GM18907 (cell line): ENCODE measurements around the gene PCDHGA8.
"Not testable (repeated sequence)": the region's sequence is repeated elsewhere in the genome, so short reads cannot be mapped to it uniquely, and the experiment has no call there.

Experiments
- ATAC-seq: cut with Tn5 transposase; IDR thresholded peaks from one replicate; pipeline ENCODE4 v1.9.1; 2021; ENCODE audit warnings: mild to moderate bottlenecking, moderate library complexity; ENCODE audit not compliant: unreplicated experiment

PCDHGA8 gene

DNA sequence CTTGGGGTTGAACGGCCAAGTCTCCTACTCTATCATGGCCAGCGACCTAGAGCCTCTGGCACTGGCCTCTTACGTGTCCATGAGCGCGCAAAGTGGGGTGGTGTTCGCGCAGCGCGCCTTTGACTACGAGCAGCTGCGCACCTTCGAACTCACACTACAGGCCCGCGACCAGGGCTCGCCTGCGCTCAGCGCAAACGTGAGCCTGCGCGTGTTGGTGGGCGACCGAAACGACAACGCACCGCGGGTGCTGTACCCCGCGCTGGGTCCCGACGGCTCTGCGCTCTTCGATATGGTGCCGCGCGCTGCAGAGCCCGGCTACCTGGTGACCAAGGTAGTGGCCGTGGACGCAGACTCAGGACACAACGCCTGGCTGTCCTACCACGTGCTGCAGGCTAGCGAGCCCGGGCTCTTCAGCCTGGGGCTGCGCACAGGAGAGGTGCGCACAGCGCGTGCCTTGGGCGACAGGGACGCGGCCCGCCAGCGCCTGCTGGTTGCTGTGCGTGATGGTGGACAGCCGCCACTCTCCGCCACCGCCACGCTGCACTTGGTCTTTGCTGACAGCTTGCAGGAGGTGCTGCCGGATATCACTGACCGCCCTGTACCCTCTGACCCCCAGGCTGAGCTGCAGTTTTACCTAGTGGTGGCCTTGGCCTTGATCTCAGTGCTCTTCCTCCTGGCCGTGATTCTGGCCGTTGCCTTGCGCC is 7.3 kb downstream of the PCDHGA8 start:
- ATAC-seq = no peak

DNA sequence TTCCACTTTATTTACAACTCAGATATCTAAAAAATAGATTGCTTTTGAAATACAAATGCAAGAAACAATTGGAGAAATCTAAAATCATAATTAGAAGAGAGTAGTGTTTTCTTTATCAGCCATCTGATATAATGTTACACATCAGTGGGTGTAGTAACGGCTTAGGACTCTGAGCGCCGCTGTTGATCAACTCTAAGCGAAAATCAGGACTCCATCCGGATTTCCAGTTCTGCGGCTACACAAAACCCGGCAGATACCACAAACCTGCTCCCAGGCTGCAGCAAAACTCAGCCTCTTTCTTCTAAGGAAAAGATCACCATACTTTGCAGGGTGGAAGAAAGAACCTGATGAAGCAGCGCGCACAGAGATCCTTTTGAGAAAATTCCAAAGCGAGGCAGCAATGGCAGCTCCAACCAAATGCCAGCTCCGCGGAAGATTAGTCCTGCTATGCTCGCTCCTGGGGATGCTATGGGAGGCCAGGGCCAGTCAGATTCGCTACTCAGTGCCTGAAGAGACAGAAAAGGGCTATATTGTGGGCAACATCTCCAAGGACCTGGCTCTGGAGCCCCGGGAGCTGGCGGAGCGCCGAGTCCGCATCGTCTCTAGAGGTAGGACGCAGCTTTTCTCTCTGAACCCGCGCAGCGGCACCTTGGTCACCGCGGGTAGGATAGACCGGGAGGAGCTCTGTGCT is 10.3 kb downstream of the PCDHGA8 start, which contains the start of gene PCDHGA9:
PCDHGA9 (plus strand) TSS at position 226 of the 691 bp plus-strand sequence; CDS start at position 401, 175 bp downstream.
- no peak for ATAC-seq

DNA sequence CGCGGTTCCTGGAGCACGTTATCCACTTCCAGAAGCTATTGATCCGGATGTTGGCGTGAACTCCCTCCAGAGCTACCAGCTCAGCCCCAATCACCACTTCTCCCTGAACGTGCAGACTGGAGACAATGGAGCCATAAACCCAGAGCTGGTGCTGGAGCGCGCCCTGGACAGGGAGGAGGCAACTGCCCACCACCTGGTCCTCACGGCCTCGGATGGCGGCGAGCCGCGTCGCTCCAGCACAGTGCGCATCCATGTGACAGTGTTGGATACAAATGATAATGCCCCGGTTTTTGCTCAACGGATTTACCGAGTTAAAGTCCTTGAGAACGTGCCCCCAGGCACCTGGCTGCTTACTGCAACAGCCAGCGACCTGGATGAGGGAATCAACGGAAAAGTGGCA is 11.0 kb downstream of the PCDHGA8 start:
- no peak for ATAC-seq

DNA sequence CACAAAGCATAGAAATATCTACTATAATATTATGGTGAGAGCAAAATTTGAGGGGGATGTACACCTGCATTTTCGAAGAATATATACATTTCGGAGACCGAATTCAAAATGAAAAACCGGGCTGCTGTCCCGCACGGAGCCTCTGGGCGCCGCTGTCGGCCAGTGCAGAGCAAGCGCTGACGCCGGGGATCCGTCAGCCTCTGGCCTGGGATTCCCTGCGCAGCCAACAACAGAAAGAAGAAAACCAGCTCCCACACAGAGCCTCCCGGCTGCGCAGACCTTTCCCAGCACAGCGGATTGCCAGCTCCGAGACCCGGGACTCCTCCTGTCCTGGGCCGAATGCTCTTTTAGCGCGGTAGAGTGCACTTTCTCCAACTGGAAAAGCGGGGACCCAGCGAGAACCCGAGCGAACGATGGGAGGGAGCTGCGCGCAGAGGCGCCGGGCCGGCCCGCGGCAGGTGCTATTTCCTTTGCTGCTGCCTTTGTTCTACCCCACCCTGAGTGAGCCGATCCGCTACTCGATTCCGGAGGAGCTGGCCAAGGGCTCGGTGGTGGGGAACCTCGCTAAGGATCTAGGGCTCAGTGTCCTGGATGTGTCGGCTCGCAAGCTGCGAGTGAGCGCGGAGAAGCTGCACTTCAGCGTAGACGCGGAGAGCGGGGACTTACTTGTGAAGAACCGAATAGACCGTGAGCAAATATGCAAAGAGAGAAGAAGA is 15.5 kb downstream of the PCDHGA8 start, which contains the start of gene PCDHGB6:
PCDHGB6 (plus strand) TSS at position 232 of the 716 bp plus-strand sequence; CDS start at position 414, 182 bp downstream.
- peak; percentile 67 for ATAC-seq

DNA sequence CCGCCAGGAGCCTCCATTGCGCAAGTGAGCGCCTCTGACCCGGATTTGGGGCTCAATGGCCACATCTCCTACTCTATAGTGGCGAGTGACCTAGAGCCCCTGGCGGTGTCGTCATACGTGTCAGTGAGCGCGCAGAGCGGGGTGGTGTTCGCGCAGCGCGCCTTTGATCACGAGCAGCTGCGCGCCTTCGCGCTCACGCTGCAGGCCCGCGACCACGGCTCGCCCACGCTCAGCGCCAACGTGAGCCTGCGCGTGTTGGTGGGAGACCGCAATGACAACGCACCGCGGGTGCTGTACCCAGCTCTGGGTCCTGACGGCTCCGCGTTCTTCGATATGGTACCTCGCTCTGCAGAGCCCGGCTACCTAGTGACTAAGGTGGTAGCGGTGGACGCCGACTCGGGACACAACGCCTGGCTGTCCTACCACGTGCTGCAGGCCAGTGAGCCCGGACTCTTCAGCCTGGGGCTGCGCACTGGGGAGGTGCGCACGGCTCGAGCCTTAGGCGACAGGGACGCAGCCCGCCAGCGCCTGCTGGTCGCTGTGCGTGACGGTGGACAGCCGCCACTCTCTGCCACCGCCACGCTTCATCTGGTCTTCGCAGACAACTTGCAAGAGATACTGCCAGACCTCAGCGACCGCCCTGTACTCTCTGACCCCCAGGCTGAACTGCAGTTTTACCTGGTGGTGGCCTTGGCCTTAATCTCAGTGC is 17.3 kb downstream of the PCDHGA8 start:
- ATAC-seq = no peak

DNA sequence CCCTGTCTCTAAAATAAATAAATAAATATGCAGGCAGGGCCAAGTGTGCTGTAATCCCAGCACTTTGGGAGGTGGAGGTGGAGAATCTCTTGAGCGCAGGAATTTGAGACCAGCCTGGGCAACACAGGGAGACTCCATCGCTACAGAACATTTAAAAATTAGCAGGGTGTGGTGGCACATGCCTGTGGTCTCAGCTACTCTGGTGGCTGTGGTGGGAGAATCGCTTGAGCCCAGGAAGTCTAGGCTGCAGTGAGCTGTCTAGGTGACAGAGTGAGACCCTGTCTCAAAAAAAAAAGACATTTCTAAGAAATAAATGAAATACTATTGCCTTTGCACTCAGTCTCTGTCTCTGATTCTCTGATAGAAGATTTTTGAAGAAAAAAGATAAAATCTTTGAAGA is 19.1 kb downstream of the PCDHGA8 start:
- no peak for ATAC-seq

DNA sequence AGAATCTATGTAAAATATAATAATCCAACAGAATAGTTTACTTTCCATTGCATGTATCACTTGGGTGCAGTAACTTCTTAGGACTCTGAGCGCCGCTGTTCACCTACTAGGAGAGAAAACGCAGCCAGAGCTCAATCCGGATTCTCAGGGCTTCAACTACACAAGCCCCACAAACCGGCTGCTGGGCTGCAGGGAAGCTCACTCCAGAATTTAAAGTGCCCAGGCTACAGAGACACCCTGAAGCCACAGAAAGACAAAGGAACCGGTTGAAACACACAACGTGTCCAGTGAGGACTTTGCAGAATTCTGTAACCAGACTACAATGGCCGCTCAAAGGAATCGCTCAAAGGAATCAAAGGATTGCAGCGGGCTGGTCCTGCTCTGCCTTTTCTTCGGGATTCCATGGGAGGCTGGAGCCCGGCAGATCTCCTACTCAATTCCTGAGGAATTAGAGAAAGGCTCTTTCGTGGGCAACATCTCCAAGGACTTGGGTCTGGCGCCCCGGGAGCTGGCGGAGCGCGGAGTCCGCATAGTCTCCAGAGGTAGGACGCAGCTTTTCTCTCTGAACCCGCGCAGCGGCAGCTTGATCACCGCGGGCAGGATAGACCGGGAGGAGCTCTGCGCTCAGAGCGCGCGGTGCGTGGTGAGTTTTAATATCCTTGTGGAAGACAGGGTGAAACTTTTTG is 20.6 kb downstream of the PCDHGA8 start, which contains the start of gene PCDHGA10:
PCDHGA10 (plus strand) TSS at position 134 of the 686 bp plus-strand sequence; CDS start at position 323, 189 bp downstream.
- ATAC-seq = peak; percentile 83

DNA sequence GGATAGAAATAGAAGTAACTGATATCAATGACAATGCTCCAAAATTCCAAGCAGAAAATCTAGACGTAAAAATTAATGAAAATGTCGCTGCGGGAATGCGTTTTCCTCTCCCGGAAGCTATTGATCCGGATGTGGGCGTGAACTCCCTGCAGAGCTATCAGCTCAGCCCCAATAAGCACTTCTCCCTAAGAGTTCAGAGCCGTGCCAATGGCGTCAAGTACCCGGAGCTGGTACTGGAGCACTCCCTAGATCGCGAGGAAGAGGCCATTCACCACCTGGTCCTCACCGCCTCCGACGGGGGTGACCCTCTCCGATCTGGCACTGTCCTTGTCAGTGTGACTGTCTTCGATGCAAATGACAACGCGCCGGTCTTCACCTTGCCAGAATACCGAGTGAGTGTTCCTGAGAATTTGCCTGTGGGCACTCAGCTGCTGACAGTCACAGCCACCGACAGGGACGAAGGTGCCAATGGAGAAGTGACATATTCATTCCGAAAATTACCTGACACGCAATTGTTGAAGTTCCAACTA is 21.2 kb downstream of the PCDHGA8 start:
- no peak for ATAC-seq

DNA sequence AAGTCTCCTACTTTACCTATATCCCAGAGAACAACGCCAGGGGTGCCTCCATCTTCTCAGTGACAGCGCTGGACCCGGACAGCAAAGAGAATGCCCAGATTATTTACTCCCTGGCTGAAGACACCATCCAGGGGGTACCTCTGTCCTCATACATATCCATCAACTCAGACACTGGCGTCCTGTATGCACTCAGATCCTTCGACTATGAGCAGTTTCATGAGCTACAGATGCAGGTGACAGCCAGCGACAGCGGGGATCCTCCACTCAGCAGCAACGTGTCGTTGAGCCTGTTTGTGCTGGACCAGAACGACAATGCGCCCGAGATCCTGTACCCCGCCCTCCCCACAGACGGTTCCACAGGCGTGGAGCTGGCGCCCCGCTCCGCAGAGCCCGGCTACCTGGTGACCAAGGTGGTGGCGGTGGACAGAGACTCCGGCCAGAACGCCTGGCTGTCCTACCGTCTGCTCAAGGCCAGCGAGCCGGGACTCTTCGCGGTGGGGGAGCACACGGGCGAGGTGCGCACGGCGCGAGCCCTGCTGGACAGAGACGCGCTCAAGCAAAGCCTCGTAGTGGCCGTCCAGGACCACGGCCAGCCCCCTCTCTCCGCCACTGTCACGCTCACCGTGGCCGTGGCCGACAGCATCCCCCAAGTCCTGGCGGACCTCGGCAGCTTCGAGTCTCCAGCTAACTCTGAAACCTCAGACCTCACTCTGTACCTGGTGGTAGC is 22.3 kb downstream of the PCDHGA8 start:
- ATAC-seq = not testable (repeated sequence)

DNA sequence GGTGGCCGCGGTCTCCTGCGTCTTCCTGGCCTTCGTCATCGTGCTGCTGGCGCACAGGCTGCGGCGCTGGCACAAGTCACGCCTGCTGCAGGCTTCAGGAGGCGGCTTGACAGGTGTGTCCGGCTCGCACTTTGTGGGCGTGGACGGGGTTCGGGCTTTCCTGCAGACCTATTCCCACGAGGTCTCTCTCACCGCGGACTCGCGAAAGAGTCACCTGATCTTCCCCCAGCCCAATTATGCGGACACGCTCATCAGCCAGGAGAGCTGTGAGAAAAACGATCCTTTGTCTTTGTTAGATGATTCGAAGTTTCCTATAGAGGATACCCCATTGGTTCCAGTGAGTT is 22.8 kb downstream of the PCDHGA8 start:
- ATAC-seq = not testable (repeated sequence)

DNA sequence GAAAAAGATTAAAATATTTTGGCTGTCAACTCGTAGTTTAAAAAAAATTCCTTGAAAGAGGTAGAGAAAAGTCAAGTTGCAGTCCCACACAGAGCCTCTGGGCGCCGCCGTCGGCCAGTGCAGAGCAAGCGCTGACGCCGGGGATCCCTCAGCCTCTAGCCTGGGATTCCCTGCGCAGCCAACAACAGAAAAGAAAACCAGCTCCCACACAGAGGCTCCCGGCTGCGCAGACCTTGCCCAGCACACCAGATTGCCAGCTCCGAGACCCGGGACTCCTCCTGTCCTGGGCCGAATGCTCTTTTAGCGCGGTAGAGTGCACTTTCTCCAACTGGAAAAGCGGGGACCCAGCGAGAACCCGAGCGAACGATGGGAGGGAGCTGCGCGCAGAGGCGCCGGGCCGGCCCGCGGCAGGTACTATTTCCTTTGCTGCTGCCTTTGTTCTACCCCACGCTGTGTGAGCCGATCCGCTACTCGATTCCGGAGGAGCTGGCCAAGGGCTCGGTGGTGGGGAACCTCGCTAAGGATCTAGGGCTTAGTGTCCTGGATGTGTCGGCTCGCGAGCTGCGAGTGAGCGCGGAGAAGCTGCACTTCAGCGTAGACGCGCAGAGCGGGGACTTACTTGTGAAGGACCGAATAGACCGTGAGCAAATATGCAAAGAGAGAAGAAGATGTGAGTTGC is 25.2 kb downstream of the PCDHGA8 start, which contains the start of gene PCDHGB7:
PCDHGB7 (plus strand) TSS at position 184 of the 679 bp plus-strand sequence; CDS start at position 367, 183 bp downstream.
- ATAC-seq = peak; percentile 79

DNA sequence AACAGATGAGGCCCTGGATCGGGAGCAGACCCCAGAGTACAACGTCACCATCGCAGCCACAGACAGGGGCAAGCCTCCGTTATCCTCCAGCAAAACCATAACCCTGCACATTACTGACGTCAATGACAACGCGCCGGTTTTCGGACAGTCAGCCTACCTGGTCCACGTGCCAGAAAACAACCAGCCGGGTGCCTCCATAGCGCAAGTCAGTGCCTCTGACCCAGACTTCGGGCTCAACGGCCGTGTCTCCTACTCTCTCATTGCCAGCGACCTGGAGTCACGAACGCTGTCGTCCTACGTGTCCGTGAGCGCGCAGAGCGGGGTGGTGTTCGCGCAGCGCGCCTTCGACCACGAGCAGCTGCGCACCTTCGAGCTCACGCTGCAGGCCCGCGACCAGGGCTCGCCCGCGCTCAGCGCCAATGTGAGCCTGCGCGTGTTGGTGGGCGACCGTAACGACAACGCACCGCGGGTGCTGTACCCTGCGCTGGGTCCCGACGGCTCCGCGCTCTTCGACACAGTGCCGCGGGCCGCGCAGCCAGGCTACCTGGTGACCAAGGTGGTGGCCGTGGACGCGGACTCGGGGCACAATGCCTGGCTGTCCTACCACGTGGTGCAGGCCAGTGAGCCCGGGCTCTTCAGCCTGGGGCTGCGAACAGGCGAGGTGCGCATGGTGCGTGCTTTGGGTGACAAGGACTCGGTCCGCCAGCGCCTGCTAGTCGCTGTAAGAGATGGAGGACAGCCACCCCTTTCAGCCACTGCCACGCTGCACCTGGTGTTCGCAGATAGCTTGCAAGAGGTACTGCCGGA is 26.8 kb downstream of the PCDHGA8 start:
- ATAC-seq = no peak

DNA sequence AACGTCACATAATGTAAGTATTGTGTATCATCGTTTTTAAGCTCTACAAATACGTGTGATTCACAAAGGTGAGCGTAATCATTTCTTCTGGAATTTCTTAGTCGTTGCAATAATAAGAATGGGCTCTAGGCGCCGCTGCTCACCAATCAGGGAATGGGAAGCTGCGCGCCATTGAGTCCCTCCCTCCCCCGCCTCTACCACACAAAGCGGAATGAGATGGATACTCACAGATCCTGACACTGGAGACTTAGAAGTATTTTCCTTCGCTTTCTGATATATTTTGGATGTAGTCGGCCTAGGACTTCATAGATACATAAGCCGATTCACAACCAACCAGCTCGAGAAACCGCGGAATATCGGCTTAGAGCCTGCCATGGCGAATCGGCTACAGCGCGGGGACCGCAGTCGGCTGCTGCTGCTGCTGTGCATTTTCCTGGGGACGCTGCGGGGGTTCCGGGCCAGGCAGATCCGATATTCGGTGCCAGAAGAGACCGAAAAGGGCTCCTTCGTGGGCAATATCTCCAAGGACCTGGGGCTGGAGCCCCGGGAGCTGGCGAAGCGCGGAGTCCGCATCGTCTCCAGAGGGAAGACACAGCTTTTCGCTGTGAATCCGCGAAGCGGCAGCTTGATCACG is 28.5 kb downstream of the PCDHGA8 start, which contains the start of gene PCDHGA11:
PCDHGA11 (plus strand) TSS at position 197 of the 634 bp plus-strand sequence; CDS start at position 374, 177 bp downstream.
- ATAC-seq = peak; percentile 52

DNA sequence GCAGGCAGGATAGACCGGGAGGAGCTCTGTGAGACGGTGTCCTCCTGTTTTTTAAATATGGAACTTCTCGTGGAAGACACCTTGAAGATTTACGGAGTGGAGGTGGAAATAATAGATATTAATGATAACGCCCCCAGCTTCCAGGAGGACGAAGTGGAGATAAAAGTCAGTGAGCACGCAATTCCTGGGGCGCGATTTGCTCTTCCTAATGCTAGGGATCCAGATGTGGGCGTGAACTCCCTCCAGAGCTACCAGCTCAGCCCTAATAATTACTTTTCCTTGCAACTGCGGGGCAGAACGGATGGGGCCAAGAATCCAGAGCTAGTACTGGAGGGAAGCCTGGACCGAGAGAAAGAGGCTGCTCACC is 29.0 kb downstream of the PCDHGA8 start:
- ATAC-seq = no peak

DNA sequence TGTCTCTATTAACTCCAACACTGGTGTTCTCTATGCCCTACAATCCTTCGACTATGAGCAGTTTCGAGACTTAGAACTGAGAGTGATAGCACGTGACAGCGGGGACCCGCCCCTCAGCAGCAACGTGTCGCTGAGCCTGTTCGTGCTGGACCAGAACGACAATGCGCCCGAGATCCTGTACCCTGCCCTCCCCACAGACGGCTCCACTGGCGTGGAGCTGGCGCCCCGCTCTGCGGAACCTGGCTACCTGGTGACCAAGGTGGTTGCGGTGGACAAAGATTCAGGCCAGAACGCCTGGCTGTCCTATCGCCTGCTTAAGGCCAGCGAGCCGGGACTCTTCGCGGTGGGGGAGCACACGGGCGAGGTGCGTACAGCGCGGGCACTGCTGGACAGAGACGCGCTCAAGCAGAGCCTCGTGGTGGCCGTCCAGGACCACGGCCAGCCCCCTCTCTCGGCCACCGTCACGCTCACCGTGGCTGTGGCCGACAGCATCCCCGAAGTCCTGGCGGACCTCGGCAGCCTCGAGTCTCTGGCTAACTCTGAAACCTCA is 30.4 kb downstream of the PCDHGA8 start:
- no peak for ATAC-seq

DNA sequence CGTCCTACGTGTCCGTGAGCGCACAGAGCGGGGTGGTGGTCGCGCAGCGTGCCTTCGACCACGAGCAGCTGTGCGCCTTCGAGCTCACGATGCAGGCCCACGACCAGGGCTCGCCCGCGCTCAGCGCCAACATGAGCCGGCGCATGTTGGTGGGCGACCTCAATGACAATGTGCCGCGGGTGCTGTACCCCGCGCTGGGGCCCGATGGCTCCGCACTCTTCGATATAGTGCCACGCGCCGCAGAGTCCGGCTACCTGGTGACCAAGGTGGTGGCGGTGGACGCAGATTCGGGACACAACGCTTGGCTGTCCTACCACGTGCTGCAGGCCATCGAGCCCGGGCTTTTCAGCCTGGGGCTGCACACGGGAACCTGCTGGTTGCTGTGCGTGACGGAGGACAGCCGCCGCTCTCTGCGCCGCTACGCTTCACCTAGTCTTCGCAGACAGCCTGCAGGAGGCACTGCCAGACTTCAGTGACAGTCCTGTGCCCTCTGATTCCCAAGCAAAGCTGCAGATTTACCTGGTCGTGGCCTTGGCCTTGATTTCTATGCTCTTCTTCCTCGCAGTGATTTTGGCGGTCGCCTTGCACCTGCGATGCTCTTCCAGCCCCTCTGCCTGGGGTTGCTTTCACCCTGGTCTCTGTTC is 35.5 kb downstream of the PCDHGA8 start:
- no peak for ATAC-seq
